Panc1 (cell line): ENCODE results near the gene NR3C1.

Source experiments
- POLR2AphosphoS5 ChIP-seq: IDR thresholded peaks from 2 replicates; pipeline ENCODE4 v1.6.1; 2012; ENCODE audit warnings: mild to moderate bottlenecking, low read depth, low read length, moderate library complexity
- TF ChIP-seq, protein P1 (sequence below), 2 experiments: IDR thresholded peaks; 2 replicates each; pipeline ENCODE4 v1.6.1; 2011 to 2012; ENCODE audit warnings: low read depth in 2 of 2, control low read depth in 1 of 2, low read length in 1 of 2, mild to moderate bottlenecking in 1 of 2, moderate library complexity in 1 of 2; ENCODE audit not compliant: insufficient read depth in 1 of 2
- TF ChIP-seq, protein P2 (sequence below): fragments of 450-650 bp; IDR thresholded peaks from 2 replicates; pipeline ENCODE4 v1.5.1; 2017; ENCODE audit warnings: mild to moderate bottlenecking

DNA sequence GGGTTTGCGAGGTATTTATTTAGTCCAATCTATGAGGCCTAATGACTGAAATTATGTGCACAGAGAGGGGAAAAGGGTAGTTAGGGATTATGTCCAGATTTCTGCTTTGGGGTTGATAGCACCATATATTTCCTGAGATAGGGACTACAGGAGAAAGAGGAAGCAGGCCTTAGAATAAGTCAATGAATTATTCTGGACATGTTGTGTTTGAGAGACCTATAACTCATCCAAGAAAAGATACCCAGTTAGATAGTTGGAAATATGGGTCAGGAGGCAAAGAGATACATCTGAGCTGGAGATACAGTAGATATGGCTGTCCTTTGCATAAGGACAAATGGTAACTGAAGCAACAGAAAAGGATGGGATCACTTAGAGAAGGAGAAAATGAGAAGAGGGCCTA is 53.1 kb downstream of the NR3C1 start:
- TF ChIP-seq, protein P1, sequence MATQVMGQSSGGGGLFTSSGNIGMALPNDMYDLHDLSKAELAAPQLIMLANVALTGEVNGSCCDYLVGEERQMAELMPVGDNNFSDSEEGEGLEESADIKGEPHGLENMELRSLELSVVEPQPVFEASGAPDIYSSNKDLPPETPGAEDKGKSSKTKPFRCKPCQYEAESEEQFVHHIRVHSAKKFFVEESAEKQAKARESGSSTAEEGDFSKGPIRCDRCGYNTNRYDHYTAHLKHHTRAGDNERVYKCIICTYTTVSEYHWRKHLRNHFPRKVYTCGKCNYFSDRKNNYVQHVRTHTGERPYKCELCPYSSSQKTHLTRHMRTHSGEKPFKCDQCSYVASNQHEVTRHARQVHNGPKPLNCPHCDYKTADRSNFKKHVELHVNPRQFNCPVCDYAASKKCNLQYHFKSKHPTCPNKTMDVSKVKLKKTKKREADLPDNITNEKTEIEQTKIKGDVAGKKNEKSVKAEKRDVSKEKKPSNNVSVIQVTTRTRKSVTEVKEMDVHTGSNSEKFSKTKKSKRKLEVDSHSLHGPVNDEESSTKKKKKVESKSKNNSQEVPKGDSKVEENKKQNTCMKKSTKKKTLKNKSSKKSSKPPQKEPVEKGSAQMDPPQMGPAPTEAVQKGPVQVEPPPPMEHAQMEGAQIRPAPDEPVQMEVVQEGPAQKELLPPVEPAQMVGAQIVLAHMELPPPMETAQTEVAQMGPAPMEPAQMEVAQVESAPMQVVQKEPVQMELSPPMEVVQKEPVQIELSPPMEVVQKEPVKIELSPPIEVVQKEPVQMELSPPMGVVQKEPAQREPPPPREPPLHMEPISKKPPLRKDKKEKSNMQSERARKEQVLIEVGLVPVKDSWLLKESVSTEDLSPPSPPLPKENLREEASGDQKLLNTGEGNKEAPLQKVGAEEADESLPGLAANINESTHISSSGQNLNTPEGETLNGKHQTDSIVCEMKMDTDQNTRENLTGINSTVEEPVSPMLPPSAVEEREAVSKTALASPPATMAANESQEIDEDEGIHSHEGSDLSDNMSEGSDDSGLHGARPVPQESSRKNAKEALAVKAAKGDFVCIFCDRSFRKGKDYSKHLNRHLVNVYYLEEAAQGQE (IDR thresholded peaks at IDR 0.05; ENCODE audit: insufficient read depth in 1 of 2, low read depth in 2 of 2, low read length in 1 of 2) = no peak
- TF ChIP-seq POLR2AphosphoS5 = no peak
- TF ChIP-seq, protein P2, sequence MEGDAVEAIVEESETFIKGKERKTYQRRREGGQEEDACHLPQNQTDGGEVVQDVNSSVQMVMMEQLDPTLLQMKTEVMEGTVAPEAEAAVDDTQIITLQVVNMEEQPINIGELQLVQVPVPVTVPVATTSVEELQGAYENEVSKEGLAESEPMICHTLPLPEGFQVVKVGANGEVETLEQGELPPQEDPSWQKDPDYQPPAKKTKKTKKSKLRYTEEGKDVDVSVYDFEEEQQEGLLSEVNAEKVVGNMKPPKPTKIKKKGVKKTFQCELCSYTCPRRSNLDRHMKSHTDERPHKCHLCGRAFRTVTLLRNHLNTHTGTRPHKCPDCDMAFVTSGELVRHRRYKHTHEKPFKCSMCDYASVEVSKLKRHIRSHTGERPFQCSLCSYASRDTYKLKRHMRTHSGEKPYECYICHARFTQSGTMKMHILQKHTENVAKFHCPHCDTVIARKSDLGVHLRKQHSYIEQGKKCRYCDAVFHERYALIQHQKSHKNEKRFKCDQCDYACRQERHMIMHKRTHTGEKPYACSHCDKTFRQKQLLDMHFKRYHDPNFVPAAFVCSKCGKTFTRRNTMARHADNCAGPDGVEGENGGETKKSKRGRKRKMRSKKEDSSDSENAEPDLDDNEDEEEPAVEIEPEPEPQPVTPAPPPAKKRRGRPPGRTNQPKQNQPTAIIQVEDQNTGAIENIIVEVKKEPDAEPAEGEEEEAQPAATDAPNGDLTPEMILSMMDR = no peak
